GM12873 (cell line): ENCODE data around the gene MIAT.
A peak's percentile ranks its signal among the peaks of the same experiment; 100 is the strongest.

Source experiments
- TF ChIP-seq, protein P1 (sequence below): IDR thresholded peaks from 2 replicates; pipeline ENCODE4 v1.5.1; 2012; ENCODE audit warnings: low read depth, mild to moderate bottlenecking, moderate library complexity, low read length, control low read depth; ENCODE audit not compliant: insufficient read depth; ENCODE audit errors: missing control alignments

The MIAT gene

DNA sequence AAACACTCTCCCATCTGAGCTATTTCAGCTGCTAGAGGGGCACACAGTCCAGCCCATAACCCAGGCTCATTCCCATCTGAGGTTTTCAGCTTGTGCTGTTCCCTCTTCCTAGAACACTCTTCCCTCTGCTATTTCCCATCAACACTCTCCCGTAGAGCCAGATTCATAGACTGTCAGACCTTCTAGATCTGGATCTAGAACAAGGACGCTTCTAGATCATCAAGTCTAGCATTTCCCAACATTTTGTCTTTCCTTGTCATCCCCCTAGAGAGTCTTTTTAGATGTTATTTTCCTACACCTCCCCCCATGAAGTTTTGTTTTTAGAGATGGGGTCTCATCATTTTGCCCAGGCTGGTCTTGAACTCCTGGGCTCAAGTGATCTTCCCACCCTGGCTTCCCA, 22.3 kb upstream of the MIAT start:
- TF ChIP-seq, protein P1, sequence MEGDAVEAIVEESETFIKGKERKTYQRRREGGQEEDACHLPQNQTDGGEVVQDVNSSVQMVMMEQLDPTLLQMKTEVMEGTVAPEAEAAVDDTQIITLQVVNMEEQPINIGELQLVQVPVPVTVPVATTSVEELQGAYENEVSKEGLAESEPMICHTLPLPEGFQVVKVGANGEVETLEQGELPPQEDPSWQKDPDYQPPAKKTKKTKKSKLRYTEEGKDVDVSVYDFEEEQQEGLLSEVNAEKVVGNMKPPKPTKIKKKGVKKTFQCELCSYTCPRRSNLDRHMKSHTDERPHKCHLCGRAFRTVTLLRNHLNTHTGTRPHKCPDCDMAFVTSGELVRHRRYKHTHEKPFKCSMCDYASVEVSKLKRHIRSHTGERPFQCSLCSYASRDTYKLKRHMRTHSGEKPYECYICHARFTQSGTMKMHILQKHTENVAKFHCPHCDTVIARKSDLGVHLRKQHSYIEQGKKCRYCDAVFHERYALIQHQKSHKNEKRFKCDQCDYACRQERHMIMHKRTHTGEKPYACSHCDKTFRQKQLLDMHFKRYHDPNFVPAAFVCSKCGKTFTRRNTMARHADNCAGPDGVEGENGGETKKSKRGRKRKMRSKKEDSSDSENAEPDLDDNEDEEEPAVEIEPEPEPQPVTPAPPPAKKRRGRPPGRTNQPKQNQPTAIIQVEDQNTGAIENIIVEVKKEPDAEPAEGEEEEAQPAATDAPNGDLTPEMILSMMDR, result no peak

DNA sequence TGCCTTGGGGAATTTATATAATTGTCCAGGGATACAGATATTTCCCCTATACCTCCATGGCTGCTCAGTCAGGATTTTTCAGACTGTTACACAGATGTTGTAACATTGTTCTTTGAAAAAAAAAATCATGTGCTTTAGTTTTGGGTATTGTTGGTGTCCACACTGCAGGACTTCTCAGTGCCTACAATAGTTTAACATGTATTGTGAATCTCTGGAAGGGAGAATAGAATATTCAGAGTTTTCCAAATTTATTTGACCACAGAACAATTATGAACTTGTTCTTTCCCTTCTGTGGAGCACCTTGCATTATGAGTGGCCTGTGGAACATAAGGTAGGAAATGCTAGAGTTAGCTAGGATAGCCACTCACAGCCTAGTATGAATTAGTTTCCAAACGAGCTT, 21.1 kb upstream of the MIAT start:
- TF ChIP-seq, protein P1, result no peak

DNA sequence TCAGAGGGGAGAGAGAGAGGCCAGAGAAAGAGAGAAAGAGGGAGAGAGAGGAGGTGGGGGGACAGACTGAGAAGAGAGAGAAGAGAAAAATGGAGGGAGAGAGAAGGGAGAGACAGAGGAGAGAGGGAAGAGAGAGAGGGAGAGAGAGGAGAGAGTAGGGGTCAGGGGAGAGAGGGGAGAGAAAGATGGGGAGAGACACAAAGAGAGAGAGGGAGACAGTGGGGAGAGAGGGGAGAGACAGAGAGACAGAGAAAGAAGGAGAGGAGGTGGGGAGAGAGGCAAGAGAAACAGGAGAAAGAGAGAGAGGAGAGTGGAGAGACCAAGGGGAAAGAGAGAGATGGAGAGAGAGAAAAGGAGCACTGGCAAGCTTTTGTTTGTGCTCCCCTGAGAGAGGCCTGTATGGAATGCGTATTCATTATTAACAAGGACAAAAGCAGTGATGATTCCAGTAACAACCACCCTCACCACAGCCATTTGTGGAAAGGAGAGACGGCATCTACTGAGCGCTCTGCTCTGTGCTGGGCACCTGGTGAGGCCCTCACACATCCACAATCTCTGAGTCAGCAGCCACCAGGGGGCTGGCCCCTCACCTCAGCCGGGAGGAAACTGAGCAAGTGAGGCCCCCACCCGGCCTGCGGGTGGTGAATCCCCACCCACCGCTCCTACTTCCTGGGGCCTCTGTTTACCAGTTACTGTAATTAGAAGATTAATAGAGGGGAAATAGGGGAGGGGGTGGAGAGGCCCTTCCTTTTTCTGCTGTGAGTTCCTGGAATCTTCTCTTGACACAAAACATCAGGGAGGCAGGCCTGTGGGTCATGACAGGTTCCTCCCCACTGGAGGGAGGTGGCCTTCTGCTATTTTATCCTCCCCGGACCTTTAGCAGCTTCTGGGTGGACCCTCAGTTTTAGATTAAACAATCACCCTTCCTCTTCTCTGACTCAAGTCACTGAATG, 14.6 kb upstream of the MIAT start:
- TF ChIP-seq, protein P1, result peak; percentile 51

DNA sequence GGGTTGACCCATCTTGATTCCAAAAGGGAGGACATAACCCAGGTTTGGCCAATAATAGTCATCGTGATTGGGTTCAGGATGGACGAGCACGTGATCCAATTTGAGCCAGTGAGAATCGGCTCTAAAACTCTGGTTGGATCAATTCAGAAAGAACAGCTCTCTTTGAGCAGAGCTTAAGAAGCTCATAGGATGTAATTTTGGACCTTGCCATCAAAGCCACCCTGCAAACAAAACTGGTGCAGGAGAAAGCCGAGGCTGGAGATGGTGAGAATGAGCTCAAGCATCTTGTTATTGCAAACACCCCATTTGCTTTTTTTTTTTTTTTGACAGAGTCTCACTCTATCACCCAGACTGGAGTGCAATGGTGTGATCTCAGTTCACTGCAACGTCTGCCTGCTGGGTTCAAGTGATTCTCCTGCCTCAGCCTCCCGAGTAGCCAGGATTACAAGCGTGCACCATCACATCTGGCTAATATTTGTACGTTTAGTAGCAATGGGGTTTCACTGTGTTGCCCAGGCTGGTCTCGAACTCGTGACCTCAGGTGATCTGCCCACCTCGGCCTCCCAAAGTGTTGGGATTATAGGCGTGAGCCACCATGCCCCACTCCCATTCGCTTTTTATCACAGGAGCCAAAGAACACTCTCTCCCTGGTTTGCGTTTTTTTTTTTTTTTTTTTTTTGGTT, 13.8 kb upstream of the MIAT start:
- TF ChIP-seq, protein P1, result no peak

DNA sequence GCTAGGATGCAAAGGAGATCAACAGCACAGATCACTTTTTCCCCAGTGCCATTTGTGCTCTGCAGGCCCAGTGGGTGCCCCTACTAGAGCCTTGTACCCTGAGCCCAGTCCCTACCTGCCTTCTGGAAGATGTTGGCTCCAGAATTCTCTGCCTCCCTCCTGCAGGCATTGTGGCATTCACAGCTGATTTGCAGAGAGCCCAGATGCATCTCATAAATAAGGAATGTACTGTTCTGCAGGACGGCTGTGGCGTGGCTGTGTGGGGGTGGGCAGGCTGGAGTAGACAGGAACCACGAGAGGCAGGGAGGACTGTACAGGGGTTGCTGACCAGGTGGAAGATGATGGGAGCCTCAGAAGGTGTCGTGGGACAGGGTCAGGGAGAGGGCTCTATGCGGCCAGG, 11.2 kb upstream of the MIAT start:
- TF ChIP-seq, protein P1, result no peak

DNA sequence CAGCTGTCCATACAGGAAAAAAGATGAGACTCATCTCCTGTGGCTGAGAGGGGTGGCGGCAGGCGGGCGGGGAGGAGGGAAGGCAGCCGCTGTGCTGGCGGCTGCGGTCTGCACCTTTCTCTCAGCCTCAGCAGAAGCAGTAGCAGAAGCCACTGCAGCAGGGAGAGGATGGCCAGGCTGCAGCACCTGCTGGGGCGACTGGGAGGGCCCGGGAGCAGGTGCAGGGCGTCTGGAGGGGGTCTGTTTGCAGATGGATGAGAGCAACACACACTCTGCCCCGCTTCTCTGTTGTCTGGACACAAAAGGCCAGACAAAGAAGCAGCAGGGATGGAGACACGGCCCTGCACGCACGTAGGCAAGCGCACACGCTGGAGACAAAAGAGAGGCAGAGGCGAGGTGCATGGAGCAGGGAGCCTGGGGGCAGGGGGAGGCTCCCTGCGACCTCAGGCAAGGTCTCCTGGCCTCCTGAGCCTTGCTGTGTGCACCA, 9.3 kb upstream of the MIAT start:
- TF ChIP-seq, protein P1, result no peak
